Ectodermal cell (in vitro differentiated cells): ENCODE measurements around the gene TMEM212.

Source experiments
- H3K27ac ChIP-seq: 2 replicates; pipeline ENCODE4 v1.7.0; 2013; ENCODE audit warnings: mild to moderate bottlenecking, low read depth, low read length; ENCODE audit not compliant: insufficient read depth, poor library complexity, severe bottlenecking
- H3K27me3 ChIP-seq: 2 replicates; pipeline ENCODE4 v1.7.0; 2013; ENCODE audit warnings: mild to moderate bottlenecking, low read length; ENCODE audit not compliant: insufficient read depth, control insufficient read depth, poor library complexity, severe bottlenecking
- H3K36me3 ChIP-seq: one replicate; pipeline ENCODE4 v1.7.0; 2013; ENCODE audit warnings: low read length; ENCODE audit not compliant: control insufficient read depth, insufficient read depth
- H3K4me1 ChIP-seq: one replicate; pipeline ENCODE4 v1.7.0; 2013; ENCODE audit warnings: low read length; ENCODE audit not compliant: control insufficient read depth, insufficient read depth
- H3K4me3 ChIP-seq: 2 replicates; pipeline ENCODE4 v1.7.0; 2013; ENCODE audit warnings: low read depth, low read length, control low read depth; ENCODE audit not compliant: insufficient read depth
- H3K9me3 ChIP-seq: 2 replicates; pipeline ENCODE4 v1.7.0; 2013; ENCODE audit warnings: mild to moderate bottlenecking, low read length, moderate library complexity; ENCODE audit not compliant: control insufficient read depth
- whole genome bisulfite sequencing, 2 experiments: methylation state at CpG; one replicate each; pipeline ENCODE4 v1.1.7; 2013; ENCODE audit warnings: missing lambda C conversion rate in 2 of 2; 5-methylcytosine and 5-hydroxymethylcytosine counted together

Gene TMEM212

DNA sequence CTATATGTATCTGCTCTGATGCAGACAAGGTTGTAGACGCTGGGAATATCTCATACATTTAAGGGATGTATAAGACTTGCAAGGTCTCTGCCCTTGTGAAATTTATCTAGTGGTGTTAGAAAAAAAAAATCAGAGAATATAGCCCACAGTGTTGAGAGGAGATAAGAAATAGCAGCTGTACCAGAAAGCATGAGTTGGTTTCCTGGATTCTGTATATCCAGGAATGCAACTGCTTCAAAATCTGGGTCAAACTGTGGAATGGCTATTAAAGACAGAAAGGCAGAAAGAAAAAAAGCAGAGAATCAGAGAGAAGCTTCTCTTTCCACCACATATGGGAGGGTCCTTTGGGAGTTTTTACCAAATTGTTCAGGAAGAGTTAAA, 1.5 kb upstream of the TMEM212 start:
- H3K4me1 ChIP-seq: peaks cover 7% of the 10 kb centered on the region
- no peaks in the 10 kb centered on the region for H3K9me3 ChIP-seq
- 88 to 100% methylated on average over 1 of the region's 1 CpG for WGBS, 2 experiments
- H3K36me3 ChIP-seq: no peaks in the 10 kb centered on the region
- H3K4me3 ChIP-seq: no peak overlapping the region
- no peaks in the 10 kb centered on the region for H3K27me3 ChIP-seq
- no peak overlapping the region for H3K27ac ChIP-seq

DNA sequence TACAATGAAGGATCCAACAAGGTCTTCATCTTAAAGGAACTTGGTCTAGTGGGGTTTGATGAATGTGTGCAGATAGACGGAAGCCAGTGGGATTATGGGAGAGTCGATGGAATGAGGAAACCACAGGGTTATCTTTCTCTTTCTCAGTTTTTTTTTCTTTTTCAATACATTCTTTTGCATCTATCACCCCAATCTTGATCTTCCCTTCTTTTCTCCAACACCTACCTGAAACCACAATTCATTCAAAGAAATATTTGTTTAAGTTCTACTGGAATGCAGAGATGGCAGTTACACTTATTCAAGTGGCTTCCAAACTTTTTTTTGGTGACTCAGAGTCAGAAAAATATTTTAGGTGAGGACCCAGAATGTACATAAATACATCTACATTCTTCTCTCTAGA, 1.7 kb downstream of the TMEM212 start:
- Histone ChIP-seq H3K27ac (no peak overlapping the region), H3K9me3 (no peaks in the 10 kb centered on the region), H3K4me3 (no peak overlapping the region), H3K27me3 (no peaks in the 10 kb centered on the region), H3K36me3 (no peaks in the 10 kb centered on the region), H3K4me1 (no peaks in the 10 kb centered on the region)
- WGBS, 2 experiments: 96 to 100% methylated on average over 1 to 2 of the region's 2 CpGs

DNA sequence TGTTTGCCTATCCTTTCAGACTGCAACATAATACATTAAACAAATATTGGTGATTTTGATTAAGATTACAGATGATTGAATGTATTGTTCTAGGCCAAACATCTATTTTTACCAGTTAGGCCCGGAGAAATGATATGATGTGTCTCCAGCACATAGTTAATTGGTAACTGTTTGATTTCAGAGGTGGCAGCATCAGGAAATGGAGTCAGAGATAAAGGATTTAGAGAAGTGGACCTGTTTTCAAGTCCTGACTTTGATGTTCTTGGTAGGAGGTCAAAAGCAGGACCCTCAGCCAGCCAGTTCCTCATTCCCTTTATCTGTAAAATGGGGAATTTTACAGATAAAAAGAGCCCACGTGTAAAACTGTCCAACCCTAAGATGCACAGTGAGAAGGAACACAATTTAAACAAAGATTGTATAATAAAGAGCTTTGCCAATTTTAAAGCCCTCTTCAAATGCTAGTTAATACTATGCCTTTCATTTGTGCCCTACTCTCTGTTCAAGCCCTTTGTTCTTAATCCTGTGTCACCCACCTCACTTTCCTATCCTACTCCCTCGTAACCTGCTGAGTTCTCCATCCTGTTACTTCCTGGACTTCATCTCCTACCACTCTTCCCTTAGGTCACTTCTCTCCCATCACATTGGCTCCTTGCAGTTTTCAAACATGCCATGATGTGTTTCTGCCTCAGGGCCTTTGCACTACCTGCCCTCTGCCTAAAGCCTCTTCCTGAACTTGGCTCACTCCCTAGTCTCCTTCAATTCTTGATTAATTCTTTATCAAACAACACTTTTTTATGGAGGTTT, 2.5 kb downstream of the TMEM212 start:
- Histone ChIP-seq H3K4me1 (no peaks in the 10 kb centered on the region), H3K36me3 (no peaks in the 10 kb centered on the region), H3K9me3 (no peaks in the 10 kb centered on the region), H3K4me3 (no peak overlapping the region), H3K27me3 (no peaks in the 10 kb centered on the region), H3K27ac (no peak overlapping the region)
- 85 to 95% methylated on average over 2 to 3 of the region's 3 CpGs for WGBS, 2 experiments

DNA sequence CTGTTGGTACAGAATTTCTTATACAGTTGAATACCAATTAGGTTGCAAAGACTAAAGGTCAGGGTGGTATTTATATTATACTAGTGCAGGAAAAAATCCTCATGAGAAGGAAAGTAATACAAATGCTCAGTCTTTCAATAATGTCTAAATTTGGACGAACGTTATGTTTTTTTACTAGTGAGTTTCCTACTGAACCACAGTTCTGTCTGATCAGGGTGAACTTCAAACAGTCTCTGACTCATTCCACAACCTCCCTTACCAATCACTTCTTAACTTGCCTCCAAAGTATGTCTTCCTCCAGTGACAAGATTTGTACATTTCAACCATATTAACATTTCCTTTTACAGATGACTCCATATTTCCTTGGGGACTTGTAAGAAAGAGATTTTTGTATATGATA, 3.4 kb downstream of the TMEM212 start:
- Histone ChIP-seq H3K36me3 (no peaks in the 10 kb centered on the region), H3K27ac (no peak overlapping the region), H3K9me3 (no peaks in the 10 kb centered on the region), H3K4me3 (no peak overlapping the region), H3K4me1 (no peaks in the 10 kb centered on the region), H3K27me3 (no peaks in the 10 kb centered on the region)
- WGBS, 2 experiments: 97 to 98% methylated on average over 2 of the region's 2 CpGs

DNA sequence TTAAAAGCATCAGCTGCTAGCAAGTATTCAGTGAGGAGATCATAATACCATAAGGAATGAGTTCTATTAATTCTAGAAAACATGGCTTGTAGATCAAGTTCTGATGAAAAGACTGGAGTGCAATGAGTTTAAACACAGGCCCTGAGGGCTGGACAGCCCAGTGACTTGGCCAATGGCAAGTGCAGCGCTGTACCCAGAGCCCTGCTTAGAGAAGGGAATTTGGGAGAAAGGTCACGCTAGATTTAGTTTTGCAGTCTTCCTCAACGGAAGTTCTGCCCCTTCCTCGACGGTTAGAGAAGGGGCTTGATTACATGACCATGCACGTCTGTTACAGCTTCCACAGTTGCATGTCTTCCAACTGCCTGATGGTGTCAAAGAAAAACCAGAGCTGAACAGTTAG, 4.0 kb downstream of the TMEM212 start:
- Histone ChIP-seq H3K27ac (no peak overlapping the region), H3K27me3 (no peaks in the 10 kb centered on the region), H3K4me1 (no peaks in the 10 kb centered on the region), H3K4me3 (no peak overlapping the region), H3K9me3 (no peaks in the 10 kb centered on the region), H3K36me3 (no peaks in the 10 kb centered on the region)
- 93 to 95% methylated on average over 6 of the region's 6 CpGs for WGBS, 2 experiments

DNA sequence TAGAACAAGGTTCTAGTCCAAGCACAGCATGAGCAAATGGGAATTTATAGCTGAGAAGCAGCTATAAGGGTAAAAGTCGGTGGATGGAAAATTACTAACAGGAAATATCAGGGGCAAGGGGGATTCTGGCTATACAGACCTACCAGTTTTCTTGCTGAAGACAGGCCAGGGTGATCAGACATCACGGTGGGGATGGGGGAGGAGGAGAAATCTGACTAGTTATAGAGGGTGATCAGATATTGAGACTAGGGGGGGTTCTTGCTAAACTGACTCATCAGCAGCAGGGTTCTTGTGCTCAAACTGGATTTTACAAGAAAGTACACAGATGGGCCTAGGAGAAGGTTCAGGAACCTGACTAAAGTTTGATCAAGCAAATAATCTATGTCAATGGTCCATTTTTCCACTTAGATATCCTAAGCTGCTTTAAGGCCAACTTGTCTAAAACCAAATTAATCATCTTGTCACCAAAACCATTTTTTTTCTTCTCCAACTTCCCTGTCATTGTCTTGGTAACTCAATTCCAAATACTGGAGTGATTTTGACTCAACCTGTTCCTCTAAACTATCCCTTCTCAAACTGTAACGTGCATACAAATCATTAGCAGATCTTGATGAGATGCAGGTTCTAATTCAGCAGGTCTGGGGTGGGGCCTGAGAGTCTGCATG, 4.6 kb downstream of the TMEM212 start:
- H3K27me3 ChIP-seq: no peaks in the 10 kb centered on the region
- no peaks in the 10 kb centered on the region for H3K4me1 ChIP-seq
- WGBS, 2 experiments: 92 to 94% methylated on average over 3 of the region's 3 CpGs
- no peaks in the 10 kb centered on the region for H3K36me3 ChIP-seq
- H3K9me3 ChIP-seq: no peaks in the 10 kb centered on the region
- no peak overlapping the region for H3K4me3 ChIP-seq
- no peak overlapping the region for H3K27ac ChIP-seq

DNA sequence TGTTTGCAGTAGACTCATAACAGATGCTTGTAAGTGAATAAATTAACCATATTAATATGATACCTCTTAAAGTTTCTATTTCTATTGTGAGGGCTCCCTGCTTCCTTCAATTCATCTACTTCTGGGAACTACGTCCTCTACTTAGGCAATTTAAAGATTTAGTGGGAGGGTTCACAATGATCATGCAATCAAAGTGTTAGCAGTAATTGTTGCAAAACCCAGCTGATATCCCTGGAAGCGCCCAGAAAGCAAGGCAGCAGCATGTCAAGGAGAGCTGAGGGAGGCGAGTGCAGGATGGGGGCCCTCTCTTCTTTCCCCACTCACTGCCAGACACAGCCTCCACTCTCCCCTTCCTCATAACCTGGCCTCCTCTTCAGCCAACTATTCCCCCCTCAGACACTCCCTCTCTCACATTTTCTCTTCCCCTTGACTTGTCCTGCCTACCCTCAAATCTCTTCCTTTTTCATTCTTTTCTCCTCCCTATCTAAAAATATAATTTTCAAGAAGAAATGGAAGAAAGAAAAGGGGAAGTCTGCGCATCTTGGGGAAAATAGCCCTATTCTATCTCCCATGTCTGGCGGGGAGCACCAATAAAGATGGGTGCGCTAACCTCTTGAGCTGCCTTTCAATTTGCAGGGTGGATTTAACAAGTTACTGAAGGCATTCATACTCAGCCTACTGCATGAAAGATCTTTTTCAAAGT, 6.6 kb downstream of the TMEM212 start:
- no peaks in the 10 kb centered on the region for H3K27me3 ChIP-seq
- no peaks in the 10 kb centered on the region for H3K9me3 ChIP-seq
- no peaks in the 10 kb centered on the region for H3K4me1 ChIP-seq
- 91 to 95% methylated on average over 6 of the region's 6 CpGs for WGBS, 2 experiments
- H3K36me3 ChIP-seq: no peaks in the 10 kb centered on the region
- no peak overlapping the region for H3K4me3 ChIP-seq
- no peak overlapping the region for H3K27ac ChIP-seq

DNA sequence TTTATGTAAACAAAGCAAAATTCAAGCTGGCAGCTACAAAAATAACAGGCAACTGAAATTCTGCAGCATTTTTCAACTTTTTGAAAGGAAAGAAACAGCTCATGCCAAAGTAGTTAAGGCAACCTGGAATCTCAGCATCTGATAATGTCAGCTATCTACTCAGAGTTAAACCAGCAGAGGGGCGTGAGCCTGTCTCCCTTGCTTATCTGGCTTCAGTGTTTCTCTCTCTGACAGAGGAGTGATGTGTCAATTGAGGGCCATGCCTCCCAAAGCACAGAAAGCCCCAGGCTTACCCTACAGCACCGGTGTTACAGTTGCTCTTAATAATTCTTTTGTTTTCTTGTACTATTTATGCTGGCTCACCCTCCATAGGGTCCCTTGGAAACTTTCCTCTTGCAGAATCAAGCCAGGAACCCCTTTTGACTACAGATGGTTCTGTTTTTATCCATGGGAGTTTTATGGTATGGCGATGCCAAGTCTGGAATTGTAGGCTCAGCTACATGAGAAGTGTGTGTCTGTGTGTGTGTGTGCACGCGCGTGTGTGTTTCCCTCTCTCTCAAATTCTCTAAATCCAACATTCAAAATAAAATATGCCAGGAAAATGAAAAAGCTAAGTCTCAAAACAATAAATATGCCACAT, 7.3 kb downstream of the TMEM212 start:
- H3K36me3 ChIP-seq: no peaks in the 10 kb centered on the region
- H3K9me3 ChIP-seq: no peaks in the 10 kb centered on the region
- H3K27ac ChIP-seq: no peak overlapping the region
- H3K27me3 ChIP-seq: no peaks in the 10 kb centered on the region
- H3K4me3 ChIP-seq: no peak overlapping the region
- H3K4me1 ChIP-seq: no peaks in the 10 kb centered on the region
- WGBS, 2 experiments: 77 to 84% methylated on average over 3 to 6 of the region's 6 CpGs

DNA sequence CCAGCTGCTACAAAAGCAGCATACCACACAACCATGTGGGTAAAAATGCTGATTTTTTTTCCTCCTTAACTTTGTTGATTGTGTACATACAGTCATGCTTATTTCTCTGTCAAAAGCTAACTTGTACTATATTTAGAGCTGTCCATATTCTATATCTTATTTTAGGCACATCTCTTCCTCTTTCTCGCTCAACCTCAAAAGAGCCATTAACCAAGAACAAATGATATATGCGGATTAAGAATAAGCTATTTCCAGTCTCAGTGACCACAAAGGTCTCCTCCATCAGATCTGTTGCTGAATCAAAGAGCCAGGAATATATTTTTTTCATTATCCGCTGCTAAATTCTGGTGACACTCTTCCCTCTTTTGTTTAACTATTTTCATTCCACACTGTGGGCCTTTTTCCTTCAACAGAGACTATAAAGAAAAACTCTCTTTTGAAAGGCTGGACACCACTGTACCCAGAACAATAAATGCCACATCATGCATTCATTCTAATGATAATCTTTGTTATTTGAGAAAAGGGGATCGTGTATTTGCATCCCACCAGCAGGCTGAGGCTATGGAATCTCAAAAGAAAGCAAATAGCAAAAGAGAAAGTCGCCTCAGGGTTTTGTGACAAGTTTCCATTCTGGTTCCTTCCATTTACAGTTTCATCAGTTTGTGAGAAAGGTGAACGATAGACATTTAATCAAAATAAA, 8.0 kb downstream of the TMEM212 start:
- H3K4me3 ChIP-seq: no peak overlapping the region
- no peaks in the 10 kb centered on the region for H3K36me3 ChIP-seq
- no peaks in the 10 kb centered on the region for H3K27me3 ChIP-seq
- no peaks in the 10 kb centered on the region for H3K4me1 ChIP-seq
- no peak overlapping the region for H3K27ac ChIP-seq
- peaks cover 3% of the 10 kb centered on the region for H3K9me3 ChIP-seq
- 83 to 86% methylated on average over 6 of the region's 6 CpGs for WGBS, 2 experiments
